DND-41 (cell line): ENCODE measurements around the gene SPAM1.

Source experiments
- ATAC-seq: fragments of 200-7000 bp; cut with Tn5 transposase; 3 replicates; pipeline ENCODE4 v1.9.1; 2021; ENCODE audit warnings: low read depth; ENCODE audit not compliant: insufficient read depth
- DNase-seq: peaks from one replicate; pipeline ENCODE4 v3.0.0-alpha.2; 2020
- H2AFZ ChIP-seq: 2 replicates; pipeline ENCODE4 v1.6.0; 2012; ENCODE audit warnings: low read depth, low read length
- H3K27ac ChIP-seq: 2 replicates; pipeline ENCODE4 v1.5.1; 2012; ENCODE audit warnings: low read length, inconsistent platforms
- H3K27me3 ChIP-seq: fragments of 200-600 bp; sonication (generic); 2 replicates; pipeline ENCODE4 v1.6.0; 2012; ENCODE audit warnings: low read length, mild to moderate bottlenecking, inconsistent platforms; ENCODE audit not compliant: insufficient read depth, poor library complexity
- H3K36me3 ChIP-seq: 2 replicates; pipeline ENCODE4 v1.5.1; 2012; ENCODE audit warnings: low read length, inconsistent platforms; ENCODE audit not compliant: insufficient read depth
- H3K4me1 ChIP-seq: 2 replicates; pipeline ENCODE4 v1.5.1; 2012; ENCODE audit warnings: mild to moderate bottlenecking, low read length; ENCODE audit not compliant: insufficient read depth
- H3K4me2 ChIP-seq: 2 replicates; pipeline ENCODE4 v1.6.0; 2012; ENCODE audit warnings: mild to moderate bottlenecking, moderate library complexity, low read length, inconsistent platforms; ENCODE audit not compliant: insufficient read depth
- H3K4me3 ChIP-seq, 2 experiments: fragments of 200-600 bp in 1 of 2; shearing (Covaris generic) in 1 of 2; 2 replicates each; pipeline ENCODE4 v1.5.1; 2012 to 2016; ENCODE audit warnings: inconsistent platforms in 2 of 2, low read length in 2 of 2, mild to moderate bottlenecking in 2 of 2, low read depth in 1 of 2, moderate library complexity in 1 of 2
- H3K79me2 ChIP-seq: 2 replicates; pipeline ENCODE4 v1.6.0; 2012; ENCODE audit warnings: low read length, inconsistent platforms; ENCODE audit not compliant: insufficient read depth
- H3K9ac ChIP-seq: 2 replicates; pipeline ENCODE4 v1.6.0; 2012; ENCODE audit warnings: low read depth, mild to moderate bottlenecking, inconsistent platforms, low read length, moderate library complexity
- H3K9me3 ChIP-seq: 2 replicates; pipeline ENCODE4 v1.5.1; 2012; ENCODE audit warnings: low read length, moderate library complexity, mild to moderate bottlenecking, inconsistent platforms; ENCODE audit not compliant: insufficient read depth, severe bottlenecking
- H4K20me1 ChIP-seq: 2 replicates; pipeline ENCODE4 v1.6.0; 2012; ENCODE audit warnings: low read length; ENCODE audit not compliant: insufficient read depth
- EZH2 ChIP-seq: IDR thresholded peaks from 3 replicates; pipeline ENCODE4 v1.6.1; 2012; ENCODE audit warnings: borderline replicate concordance, low read depth, mild to moderate bottlenecking, moderate library complexity, low read length, inconsistent platforms; ENCODE audit not compliant: severe bottlenecking
- TF ChIP-seq, protein P1 (sequence below): IDR thresholded peaks from 2 replicates; pipeline ENCODE4 v1.5.1; 2012; ENCODE audit warnings: borderline replicate concordance, low read length, moderate library complexity, mild to moderate bottlenecking; ENCODE audit not compliant: poor library complexity, severe bottlenecking; ENCODE audit errors: extremely low read depth

Gene SPAM1, protein sequence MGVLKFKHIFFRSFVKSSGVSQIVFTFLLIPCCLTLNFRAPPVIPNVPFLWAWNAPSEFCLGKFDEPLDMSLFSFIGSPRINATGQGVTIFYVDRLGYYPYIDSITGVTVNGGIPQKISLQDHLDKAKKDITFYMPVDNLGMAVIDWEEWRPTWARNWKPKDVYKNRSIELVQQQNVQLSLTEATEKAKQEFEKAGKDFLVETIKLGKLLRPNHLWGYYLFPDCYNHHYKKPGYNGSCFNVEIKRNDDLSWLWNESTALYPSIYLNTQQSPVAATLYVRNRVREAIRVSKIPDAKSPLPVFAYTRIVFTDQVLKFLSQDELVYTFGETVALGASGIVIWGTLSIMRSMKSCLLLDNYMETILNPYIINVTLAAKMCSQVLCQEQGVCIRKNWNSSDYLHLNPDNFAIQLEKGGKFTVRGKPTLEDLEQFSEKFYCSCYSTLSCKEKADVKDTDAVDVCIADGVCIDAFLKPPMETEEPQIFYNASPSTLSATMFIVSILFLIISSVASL

DNA sequence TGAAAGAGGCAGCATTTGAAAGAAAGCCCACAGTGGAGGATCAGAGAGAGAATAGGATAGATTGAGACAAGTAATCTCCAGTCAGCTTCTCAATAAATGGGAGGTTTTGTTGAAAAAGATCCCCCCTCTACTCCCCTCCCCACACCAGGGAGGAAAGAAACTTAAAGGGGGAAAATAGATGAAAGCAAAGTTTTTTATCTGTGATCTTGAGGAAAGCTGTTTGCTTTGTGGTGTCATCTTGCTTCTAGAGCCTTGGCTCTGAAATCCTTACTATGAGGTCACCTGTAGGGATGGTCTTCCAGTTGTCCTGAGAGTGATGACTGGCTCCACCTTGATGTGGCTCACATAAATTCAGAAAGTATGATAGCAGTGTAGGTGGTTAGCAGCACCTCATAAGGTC lies at the start of gene SPAM1:
TSS of gene SPAM1 (plus strand) at position 301 of the 400 bp plus-strand sequence. CDS start 28,330 bp downstream, outside the sequence.
- DNase-seq = no peak
- Histone ChIP-seq H3K4me1 (no peaks in the 10 kb centered on the region), H3K9me3 (no peaks in the 10 kb centered on the region), H3K4me2 (no peak within 1 kb of the TSS), H3K27me3 (no peaks in the 10 kb centered on the region), H3K36me3 (no peaks in the 10 kb centered on the region), H3K27ac (no peak within 1 kb of the TSS), H2AFZ (no peak within 1 kb of the TSS), H3K9ac (no peak within 1 kb of the TSS), H4K20me1 (no peaks in the 10 kb centered on the region), H3K4me3 (no peak within 1 kb of the TSS), H3K79me2 (no peaks in the 10 kb centered on the region)
- no peak for ATAC-seq
- TF ChIP-seq, protein P1, sequence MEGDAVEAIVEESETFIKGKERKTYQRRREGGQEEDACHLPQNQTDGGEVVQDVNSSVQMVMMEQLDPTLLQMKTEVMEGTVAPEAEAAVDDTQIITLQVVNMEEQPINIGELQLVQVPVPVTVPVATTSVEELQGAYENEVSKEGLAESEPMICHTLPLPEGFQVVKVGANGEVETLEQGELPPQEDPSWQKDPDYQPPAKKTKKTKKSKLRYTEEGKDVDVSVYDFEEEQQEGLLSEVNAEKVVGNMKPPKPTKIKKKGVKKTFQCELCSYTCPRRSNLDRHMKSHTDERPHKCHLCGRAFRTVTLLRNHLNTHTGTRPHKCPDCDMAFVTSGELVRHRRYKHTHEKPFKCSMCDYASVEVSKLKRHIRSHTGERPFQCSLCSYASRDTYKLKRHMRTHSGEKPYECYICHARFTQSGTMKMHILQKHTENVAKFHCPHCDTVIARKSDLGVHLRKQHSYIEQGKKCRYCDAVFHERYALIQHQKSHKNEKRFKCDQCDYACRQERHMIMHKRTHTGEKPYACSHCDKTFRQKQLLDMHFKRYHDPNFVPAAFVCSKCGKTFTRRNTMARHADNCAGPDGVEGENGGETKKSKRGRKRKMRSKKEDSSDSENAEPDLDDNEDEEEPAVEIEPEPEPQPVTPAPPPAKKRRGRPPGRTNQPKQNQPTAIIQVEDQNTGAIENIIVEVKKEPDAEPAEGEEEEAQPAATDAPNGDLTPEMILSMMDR = no peak
- no peak for TF ChIP-seq EZH2

DNA sequence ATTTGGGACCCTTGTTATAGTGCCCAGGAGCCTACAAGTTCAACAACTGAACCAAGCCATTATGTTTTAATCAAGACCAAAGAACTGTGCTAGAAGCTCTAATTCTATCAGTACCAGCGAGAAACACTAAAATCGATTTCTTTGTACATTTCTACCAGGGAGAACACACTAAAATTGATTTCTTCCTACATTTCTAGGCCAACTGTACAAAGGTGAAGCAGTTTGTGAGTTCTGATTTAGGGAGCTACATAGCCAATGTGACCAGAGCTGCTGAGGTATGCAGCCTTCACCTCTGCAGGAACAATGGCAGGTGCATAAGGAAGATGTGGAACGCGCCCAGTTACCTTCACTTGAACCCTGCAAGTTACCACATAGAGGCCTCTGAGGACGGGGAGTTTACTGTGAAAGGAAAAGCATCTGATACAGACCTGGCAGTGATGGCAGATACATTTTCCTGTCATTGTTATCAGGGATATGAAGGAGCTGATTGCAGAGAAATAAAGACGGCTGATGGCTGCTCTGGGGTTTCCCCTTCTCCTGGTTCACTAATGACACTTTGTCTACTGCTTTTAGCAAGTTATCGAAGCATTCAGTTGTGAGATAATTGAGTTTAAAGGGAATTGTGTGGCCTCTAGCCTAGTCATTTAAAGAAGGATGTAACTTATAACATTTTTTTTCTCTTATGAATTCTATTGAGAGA lies 48.3 kb upstream of the SPAM1 start:
- ATAC-seq = no peak
- Histone ChIP-seq H3K79me2 (no peaks in the 10 kb centered on the region), H3K4me3 (no peak overlapping the region), H3K4me2 (no peak overlapping the region), H3K4me1 (no peaks in the 10 kb centered on the region), H3K27ac (no peak overlapping the region), H3K9ac (no peak overlapping the region), H3K36me3 (no peaks in the 10 kb centered on the region), H3K9me3 (no peaks in the 10 kb centered on the region), H2AFZ (no peak overlapping the region), H3K27me3 (peaks cover 3% of the 10 kb centered on the region), H4K20me1 (no peaks in the 10 kb centered on the region)
- no peak for TF ChIP-seq EZH2
- TF ChIP-seq, protein P1 = no peak
- no peak for DNase-seq

DNA sequence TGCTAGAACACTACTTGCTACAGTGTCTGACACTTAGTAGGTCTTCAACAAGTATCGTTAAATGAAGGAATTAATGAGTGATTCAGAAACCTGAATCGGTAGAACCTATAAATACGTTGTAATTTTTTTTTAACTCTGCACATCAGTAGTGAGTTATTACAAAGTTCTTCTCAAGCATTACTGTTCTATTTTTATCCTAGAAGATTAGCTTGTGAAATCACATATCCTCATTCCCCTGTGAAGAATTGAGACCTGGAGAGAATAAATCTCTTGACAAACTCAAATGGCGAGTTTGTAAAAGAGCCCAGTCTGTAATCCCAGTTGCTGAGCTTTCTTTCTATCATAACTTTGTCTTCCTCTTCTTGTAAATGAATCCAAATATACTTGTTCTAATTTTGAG lies 45.4 kb upstream of the SPAM1 start:
- no peaks in the 10 kb centered on the region for H3K9me3 ChIP-seq
- no peak overlapping the region for H3K4me3 ChIP-seq
- TF ChIP-seq, protein P1 = no peak
- no peak for TF ChIP-seq EZH2
- ATAC-seq (no peak), DNase-seq (no peak)
- no peaks in the 10 kb centered on the region for H3K4me1 ChIP-seq
- H3K79me2 ChIP-seq = no peaks in the 10 kb centered on the region
- no peaks in the 10 kb centered on the region for H3K27me3 ChIP-seq
- no peak overlapping the region for H2AFZ ChIP-seq
- no peaks in the 10 kb centered on the region for H4K20me1 ChIP-seq
- no peak overlapping the region for H3K27ac ChIP-seq
- no peak overlapping the region for H3K4me2 ChIP-seq
- no peaks in the 10 kb centered on the region for H3K36me3 ChIP-seq
- no peak overlapping the region for H3K9ac ChIP-seq
